Caco-2 (cell line): ENCODE results near the gene BABAM2. TPM values are rescaled to one million over a fixed set of nuclear protein-coding genes. Genes with fewer than 3 reads are reported as not detected.

Experiments used
- BruUV-seq: library from RNA; stranded (reverse); fragments of 400-500 nt; replicated peaks from 2 replicates; lab custom pipeline; 2021; lab: Mats Ljungman, UMichigan
- CTCF ChIA-PET: fragments of 300-600 bp; sonication (Branson Sonifier 250); formaldehyde crosslinking; loops from one replicate; lab custom pipeline; 2022; ENCODE audit warnings: antibody characterized with exemption; lab: Charles Lee
- POLR2A ChIA-PET: fragments of 300-600 bp; sonication (Branson Sonifier 250); formaldehyde crosslinking; loops from one replicate; lab custom pipeline; 2022; ENCODE audit warnings: antibody characterized with exemption; lab: Charles Lee
- DNase-seq, 2 experiments: peaks; one replicate each; pipeline versions ENCODE4 v3.0.0 to v3.0.0-alpha.2; 2020 to 2022
- H3K27me3 ChIP-seq: replicated peaks from 2 replicates; pipeline ENCODE4 v1.6.0; 2011; ENCODE audit warnings: low read length; ENCODE audit not compliant: control insufficient read depth, insufficient read depth
- H3K36me3 ChIP-seq: 2 replicates; pipeline ENCODE4 v1.5.1; 2011; ENCODE audit warnings: low read length; ENCODE audit not compliant: control insufficient read depth, insufficient read depth
- H3K4me1 ChIP-seq: fragments of 250-450 bp; sonication (Bioruptor Pico); 2 replicates; pipeline ENCODE4 v1.5.1; 2020; ENCODE audit warnings: mild to moderate bottlenecking
- H3K4me3 ChIP-seq: 2 replicates; pipeline ENCODE4 v1.5.1; 2011; ENCODE audit warnings: low read depth, mild to moderate bottlenecking, control low read depth, low read length
- H3K9me3 ChIP-seq: fragments of 250-450 bp; sonication (Bioruptor Pico); 2 replicates; pipeline ENCODE4 v1.5.1; 2020; ENCODE audit warnings: mild to moderate bottlenecking, moderate library complexity
- H3K27ac Mint-ChIP-seq: one replicate; pipeline ENCODE4 v1.8.0; 2022; ENCODE audit warnings: mixed read lengths; ENCODE audit not compliant: unreplicated experiment
- H3K27me3 Mint-ChIP-seq: one replicate; pipeline ENCODE4 v1.8.0; 2022; ENCODE audit warnings: mixed read lengths; ENCODE audit not compliant: insufficient read depth, unreplicated experiment
- H3K36me3 Mint-ChIP-seq: one replicate; pipeline ENCODE4 v1.8.0; 2022; ENCODE audit warnings: mild to moderate bottlenecking, mixed read lengths; ENCODE audit not compliant: insufficient read depth, unreplicated experiment
- H3K4me1 Mint-ChIP-seq: one replicate; pipeline ENCODE4 v1.8.0; 2022; ENCODE audit warnings: low read depth, mixed read lengths; ENCODE audit not compliant: unreplicated experiment
- H3K4me3 Mint-ChIP-seq: one replicate; pipeline ENCODE4 v1.8.0; 2022; ENCODE audit warnings: mild to moderate bottlenecking, moderate library complexity, mixed read lengths; ENCODE audit not compliant: unreplicated experiment
- H3K9me3 Mint-ChIP-seq: one replicate; pipeline ENCODE4 v1.8.0; 2022; ENCODE audit warnings: mixed read lengths; ENCODE audit not compliant: unreplicated experiment
- intact Hi-C: fragments of 100-400 bp; cut with micrococcal nuclease; formaldehyde crosslinking; loops from one replicate; pipeline ENCODE4 v1.10.0; 2022; ENCODE audit not compliant: unreplicated experiment
- total RNA-seq: library from RNA; stranded (reverse); gene quantifications from 2 replicates; pipeline ENCODE4 v1.2.3, GENCODE V29; 2022
- TF ChIP-seq, protein P1 (sequence below), 2 experiments: fragments of 200-600 bp in 1 of 2; IDR thresholded peaks; 1 replicate in 1 of 2; 2 replicates in 1 of 2; pipeline versions ENCODE4 v1.5.1 to v1.8.0; 2011 to 2022; ENCODE audit warnings: antibody characterized with exemption in 1 of 2, control low read depth in 1 of 2, inconsistent platforms in 1 of 2, low read depth in 1 of 2, low read length in 1 of 2, mild to moderate bottlenecking in 1 of 2, moderate library complexity in 1 of 2; ENCODE audit not compliant: insufficient read depth in 1 of 2, severe bottlenecking in 1 of 2, unreplicated experiment in 1 of 2

The BABAM2 gene
- total RNA-seq, 1 experiment from 2014 or later = 57.3 TPM

- Histone ChIP-seq H3K36me3 (no peaks in the 10 kb centered on the region), H3K4me1 (peaks cover 6% of the 10 kb centered on the region), H3K4me3 (no peak overlapping the region), H3K9me3 (no peaks in the 10 kb centered on the region), H3K27me3 (no peaks in the 10 kb centered on the region)
- H3K36me3 Mint-ChIP-seq = no peaks in the 10 kb centered on the region
- no peak overlapping the region for H3K4me3 Mint-ChIP-seq
- DNase-seq = no peak
- H3K27ac Mint-ChIP-seq = no peak overlapping the region
- intact Hi-C loops = no loop called here
- ChIA-PET CTCF (no interaction called here), POLR2A (no interaction called here)
- no peaks in the 10 kb centered on the region for H3K9me3 Mint-ChIP-seq
- TF ChIP-seq, protein P1, sequence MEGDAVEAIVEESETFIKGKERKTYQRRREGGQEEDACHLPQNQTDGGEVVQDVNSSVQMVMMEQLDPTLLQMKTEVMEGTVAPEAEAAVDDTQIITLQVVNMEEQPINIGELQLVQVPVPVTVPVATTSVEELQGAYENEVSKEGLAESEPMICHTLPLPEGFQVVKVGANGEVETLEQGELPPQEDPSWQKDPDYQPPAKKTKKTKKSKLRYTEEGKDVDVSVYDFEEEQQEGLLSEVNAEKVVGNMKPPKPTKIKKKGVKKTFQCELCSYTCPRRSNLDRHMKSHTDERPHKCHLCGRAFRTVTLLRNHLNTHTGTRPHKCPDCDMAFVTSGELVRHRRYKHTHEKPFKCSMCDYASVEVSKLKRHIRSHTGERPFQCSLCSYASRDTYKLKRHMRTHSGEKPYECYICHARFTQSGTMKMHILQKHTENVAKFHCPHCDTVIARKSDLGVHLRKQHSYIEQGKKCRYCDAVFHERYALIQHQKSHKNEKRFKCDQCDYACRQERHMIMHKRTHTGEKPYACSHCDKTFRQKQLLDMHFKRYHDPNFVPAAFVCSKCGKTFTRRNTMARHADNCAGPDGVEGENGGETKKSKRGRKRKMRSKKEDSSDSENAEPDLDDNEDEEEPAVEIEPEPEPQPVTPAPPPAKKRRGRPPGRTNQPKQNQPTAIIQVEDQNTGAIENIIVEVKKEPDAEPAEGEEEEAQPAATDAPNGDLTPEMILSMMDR (IDR thresholded peaks at IDR 0.05; ENCODE audit: insufficient read depth in 1 of 2, low read depth in 1 of 2, low read length in 1 of 2, severe bottlenecking in 1 of 2, unreplicated experiment in 1 of 2) = no peak
- H3K27me3 Mint-ChIP-seq = no peaks in the 10 kb centered on the region
- no TSS peak for BruUV-seq
- H3K4me1 Mint-ChIP-seq = peaks cover 7% of the 10 kb centered on the region
Measured at GRCh38 chr2:28217042-28217740, 326.7 kb downstream of the BABAM2 start.

GRCh38 chr2:28219138-28219537 is 328.6 kb downstream of the BABAM2 start:
- H3K27ac Mint-ChIP-seq = no peak overlapping the region
- ChIA-PET CTCF (interaction anchor here (0.5 to 0.7 kb wide), 2 partner anchors 62 to 178 kb away, joined by 3 to 8 read pairs; no protein-coding TSS in a partner anchor), POLR2A (no interaction called here)
- Histone ChIP-seq H3K4me1 (peaks cover 6% of the 10 kb centered on the region), H3K4me3 (no peak overlapping the region), H3K9me3 (no peaks in the 10 kb centered on the region), H3K27me3 (no peaks in the 10 kb centered on the region), H3K36me3 (no peaks in the 10 kb centered on the region)
- peaks cover 7% of the 10 kb centered on the region for H3K4me1 Mint-ChIP-seq
- H3K36me3 Mint-ChIP-seq = no peaks in the 10 kb centered on the region
- BruUV-seq = no TSS peak
- H3K27me3 Mint-ChIP-seq = no peaks in the 10 kb centered on the region
- H3K9me3 Mint-ChIP-seq = no peaks in the 10 kb centered on the region
- no peak overlapping the region for H3K4me3 Mint-ChIP-seq
- TF ChIP-seq, protein P1 (IDR thresholded peaks at IDR 0.05; ENCODE audit: insufficient read depth in 1 of 2, low read depth in 1 of 2, low read length in 1 of 2, severe bottlenecking in 1 of 2, unreplicated experiment in 1 of 2) = no peak
- intact Hi-C loops = no loop called here
- no peak for DNase-seq

GRCh38 chr2:28219758-28220368 is 329.3 kb downstream of the BABAM2 start:
- ChIA-PET CTCF (interaction anchor here (0.7 kb wide), 1 partner anchor 61 kb away, joined by 3 read pairs; no protein-coding TSS in a partner anchor), POLR2A (interaction anchor here (0.7 kb wide), 1 partner anchor 357 kb away, joined by 3 read pairs; no protein-coding TSS in a partner anchor)
- TF ChIP-seq, protein P1 (IDR thresholded peaks at IDR 0.05; ENCODE audit: insufficient read depth in 1 of 2, low read depth in 1 of 2, low read length in 1 of 2, severe bottlenecking in 1 of 2, unreplicated experiment in 1 of 2) = no peak
- no peak for DNase-seq
- H3K9me3 ChIP-seq = no peaks in the 10 kb centered on the region
- H3K4me1 ChIP-seq = peaks cover 5% of the 10 kb centered on the region
- no peaks in the 10 kb centered on the region for H3K27me3 Mint-ChIP-seq
- no peaks in the 10 kb centered on the region for H3K9me3 Mint-ChIP-seq
- intact Hi-C loops = no loop called here
- H3K4me3 ChIP-seq = no peak overlapping the region
- no TSS peak for BruUV-seq
- no peaks in the 10 kb centered on the region for H3K36me3 Mint-ChIP-seq
- no peak overlapping the region for H3K4me3 Mint-ChIP-seq
- H3K27me3 ChIP-seq = no peaks in the 10 kb centered on the region
- H3K36me3 ChIP-seq = no peaks in the 10 kb centered on the region
- peaks cover 7% of the 10 kb centered on the region for H3K4me1 Mint-ChIP-seq
- H3K27ac Mint-ChIP-seq = no peak overlapping the region
